Gastrocnemius medialis (tissue), 4 donors: ENCODE data around the gene CIROP. TPM values are rescaled to one million over a fixed set of nuclear protein-coding genes. Genes with fewer than 3 reads are reported as not detected.

ENCODE experiments used
- ATAC-seq, 2 donors: fragments of 150-250 bp; one replicate each; pipeline ENCODE4 v1.9.1; 2016
- DNase-seq, 2 donors: peaks; one replicate each; pipeline ENCODE4 v3.0.0-alpha.2; 2019
- H3K27ac ChIP-seq, 4 donors: fragments of 200-600 bp; sonication (generic); 1 replicate in 1 of 4; 2 replicates in 3 of 4; pipeline ENCODE4 v1.5.1; 2016 to 2018; ENCODE audit warnings: mild to moderate bottlenecking in 2 of 4, moderate library complexity in 1 of 4
- H3K27me3 ChIP-seq, 3 donors: fragments of 200-600 bp; sonication (generic) in 2 of 3; 1 replicate in 1 of 3; 2 replicates in 2 of 3; pipeline versions ENCODE4 v1.5.1 to v1.6.0; 2016 to 2019; ENCODE audit warnings: mild to moderate bottlenecking in 1 of 3, moderate library complexity in 1 of 3
- H3K36me3 ChIP-seq, 2 donors: fragments of 200-600 bp; sonication (generic) in 1 of 2; one replicate each; pipeline ENCODE4 v1.5.1; 2017 to 2018
- H3K4me1 ChIP-seq, 2 donors: fragments of 200-600 bp; sonication (generic) in 1 of 2; one replicate each; pipeline ENCODE4 v1.5.1; 2016 to 2017; ENCODE audit warnings: mild to moderate bottlenecking in 2 of 2
- H3K4me3 ChIP-seq, 4 donors: fragments of 200-600 bp; sonication (generic) in 3 of 4; 1 replicate in 1 of 4; 2 replicates in 3 of 4; pipeline ENCODE4 v1.5.1; 2016 to 2019; ENCODE audit warnings: mild to moderate bottlenecking in 2 of 4
- H3K9me3 ChIP-seq, 3 donors: fragments of 200-600 bp; sonication (generic) in 2 of 3; 1 replicate in 1 of 3; 2 replicates in 2 of 3; pipeline ENCODE4 v1.5.1; 2016 to 2019
- CTCF ChIP-seq, 5 experiments: fragments of 450-650 bp in 3 of 5; fragments of 200-600 bp in 2 of 5; sonication (generic) in 2 of 5; IDR thresholded peaks in 4 of 5; conservative IDR thresholded peaks in 1 of 5; 1 replicate in 4 of 5; 2 replicates in 1 of 5; pipeline ENCODE4 v1.5.1; 2016 to 2019; ENCODE audit warnings: antibody characterized with exemption in 5 of 5, mild to moderate bottlenecking in 3 of 5, moderate library complexity in 3 of 5
- POLR2A ChIP-seq, 2 donors: fragments of 450-650 bp; IDR thresholded peaks; one replicate each; pipeline ENCODE4 v1.6.1; 2017; ENCODE audit warnings: antibody characterized with exemption in 2 of 2, mild to moderate bottlenecking in 2 of 2, moderate library complexity in 2 of 2
- in situ Hi-C, 4 donors: fragments of 200-750 bp; cut with MboI; loops; one replicate each; pipeline versions ENCODE4 v1.15.0 to v1.8.0; 2017; ENCODE audit warnings: low sequenced_read_pairs in 4 of 4
- intact Hi-C: fragments of 100-400 bp; cut with DNase I; formaldehyde crosslinking; loops from one replicate; pipeline ENCODE4 v1.15.1; 2023; ENCODE audit warnings: low total_unique reads
- total RNA-seq, 4 donors: library from RNA; depleted of rRNA; stranded (reverse); fragments of >200 nt; gene quantifications; one replicate each; pipeline versions ENCODE4 v1.1.0 to v1.2.3, GENCODE V29; 2016

CIROP gene
- total RNA-seq, 4 donors from 2014 or later, result not detected

DNA sequence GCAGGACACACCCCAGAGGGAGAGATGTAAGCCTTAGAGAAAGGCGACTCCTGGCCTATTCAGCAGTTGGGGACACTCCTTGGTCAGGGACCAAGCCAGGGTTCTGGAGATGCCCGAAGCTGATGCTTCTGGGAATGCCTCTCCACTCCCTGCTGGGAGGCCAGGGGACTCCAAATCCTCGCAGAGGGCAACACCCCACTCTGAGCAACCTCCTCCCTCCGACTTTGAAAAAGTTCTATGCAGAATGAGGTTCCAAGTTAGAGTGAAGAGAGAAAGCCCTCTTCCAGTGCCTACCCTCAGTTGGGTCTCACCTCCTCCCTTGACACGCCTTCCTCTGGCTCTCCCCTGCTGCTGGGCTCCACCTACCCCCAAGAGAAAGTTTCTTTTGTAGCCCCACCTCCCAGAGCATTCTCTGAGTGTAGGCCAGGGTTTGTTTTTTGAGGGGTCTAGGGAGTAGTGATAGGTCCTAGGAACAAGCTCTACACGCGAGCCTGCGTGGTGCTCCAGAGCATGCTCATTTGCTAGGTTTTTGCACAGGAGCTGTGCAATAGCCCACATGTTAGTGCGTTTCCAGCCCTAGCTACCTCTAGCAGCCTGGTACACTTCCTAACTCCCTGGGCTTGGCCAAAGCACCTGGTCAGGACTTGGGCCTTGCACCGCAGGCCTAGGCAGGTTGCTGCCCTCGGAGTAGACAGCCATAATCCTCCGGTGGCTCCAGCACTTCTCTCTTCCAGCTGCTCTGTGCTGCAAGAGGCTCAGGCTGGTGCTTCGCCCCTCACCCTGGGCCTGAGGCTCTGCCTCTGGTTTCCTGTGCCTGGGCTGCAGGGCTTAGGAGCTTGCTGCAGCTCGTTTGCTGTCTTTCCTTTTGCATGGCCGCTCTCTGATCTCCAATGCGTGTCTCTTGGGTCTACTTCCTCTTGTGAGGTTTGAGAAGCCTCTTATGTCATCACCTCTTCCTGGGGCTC, 14.9 kb upstream of the CIROP start:
- intact Hi-C loops (loop anchor here (1.0 to 5.0 kb wide), 2 partner anchors 68 to 168 kb away; partner anchors contain the start of gene HOMEZ), in situ Hi-C loops (loop anchor here (5.0 to 25.0 kb wide), 2 partner anchors 68 to 168 kb away; partner anchors contain the start of gene HOMEZ (in 2 of the 4))
- peaks cover 15 to 18% of the 10 kb centered on the region in 2 donors for H3K4me1 ChIP-seq
- DNase-seq (no peak), ATAC-seq (no peak)
- no peak overlapping the region for H3K4me3 ChIP-seq
- H3K27ac ChIP-seq, result no peak overlapping the region
- no peaks in the 10 kb centered on the region for H3K9me3 ChIP-seq
- TF ChIP-seq CTCF (IDR thresholded peaks at IDR 0.05 in 4 of 5, conservative IDR thresholded peaks at IDR 0.05 in 1 of 5) (no peak), POLR2A (IDR thresholded peaks at IDR 0.05) (no peak)
- H3K36me3 ChIP-seq, result no peaks in the 10 kb centered on the region
- peaks cover 0 to 3% (median 0%) of the 10 kb centered on the region in 3 donors for H3K27me3 ChIP-seq

DNA sequence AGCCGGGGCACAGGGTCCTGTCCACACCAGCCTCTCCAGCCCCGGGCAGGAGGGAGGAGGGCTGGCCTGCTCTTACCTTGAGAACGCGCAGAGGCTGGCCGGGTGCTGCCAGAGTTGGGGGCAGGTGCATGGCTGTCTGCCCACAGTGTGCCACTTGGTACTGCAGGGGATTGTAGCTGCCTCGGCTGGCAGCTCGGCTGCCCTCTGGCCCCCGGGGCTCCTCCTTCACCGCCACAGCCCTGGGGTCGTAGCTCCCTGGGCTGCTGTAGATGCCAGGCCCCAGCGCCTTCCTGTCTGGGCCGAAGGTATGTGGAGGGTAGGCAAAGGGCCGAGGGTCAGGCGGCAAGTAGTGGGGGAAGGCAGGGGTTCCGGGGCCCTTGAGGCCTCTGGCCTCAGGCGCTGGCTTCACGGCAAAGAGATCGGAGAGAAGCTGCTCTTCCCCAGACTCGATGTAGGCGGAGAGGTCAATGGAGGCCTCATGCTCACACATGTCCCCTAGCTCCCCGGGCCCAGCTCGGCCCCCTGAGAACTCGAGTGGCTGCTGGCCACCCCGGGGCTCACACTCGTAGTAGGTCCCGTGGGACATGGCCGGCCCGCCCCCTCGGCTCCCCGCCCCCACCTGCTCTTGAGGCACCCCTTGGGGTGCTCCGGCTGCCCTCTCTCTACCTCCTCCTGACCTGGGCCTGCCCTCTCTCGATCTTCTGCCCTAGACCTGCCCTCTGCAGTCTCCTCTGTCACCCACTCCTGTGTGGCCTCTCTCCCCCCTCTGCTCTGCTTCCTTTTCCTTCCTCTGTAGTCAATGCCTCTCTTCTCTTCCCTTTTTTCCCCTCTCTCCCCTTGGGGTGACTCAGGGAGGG, 13.9 kb upstream of the CIROP start, which contains the start of gene CEBPE:
Gene CEBPE, minus strand, starts transcription at position 750 of the 857 bp plus-strand sequence. Its CDS starts 164 bp downstream, at position 586.
- DNase-seq (no peak), ATAC-seq (no peak)
- H3K4me1 ChIP-seq, result peaks cover 6 to 9% of the 10 kb centered on the region in 2 donors
- in situ Hi-C loops (loop anchor here (5.0 to 25.0 kb wide), 2 partner anchors 69 to 169 kb away; partner anchors contain the start of gene HOMEZ (in 2 of the 4)), intact Hi-C loops (no loop called here)
- no peaks in the 10 kb centered on the region for H3K36me3 ChIP-seq
- H3K4me3 ChIP-seq, result no peak within 1 kb of the TSS
- H3K27ac ChIP-seq, result no peak within 1 kb of the TSS
- peaks cover 0 to 3% (median 0%) of the 10 kb centered on the region in 3 donors for H3K27me3 ChIP-seq
- H3K9me3 ChIP-seq, result no peaks in the 10 kb centered on the region
- no peak for TF ChIP-seq CTCF (IDR thresholded peaks at IDR 0.05 in 4 of 5, conservative IDR thresholded peaks at IDR 0.05 in 1 of 5)

DNA sequence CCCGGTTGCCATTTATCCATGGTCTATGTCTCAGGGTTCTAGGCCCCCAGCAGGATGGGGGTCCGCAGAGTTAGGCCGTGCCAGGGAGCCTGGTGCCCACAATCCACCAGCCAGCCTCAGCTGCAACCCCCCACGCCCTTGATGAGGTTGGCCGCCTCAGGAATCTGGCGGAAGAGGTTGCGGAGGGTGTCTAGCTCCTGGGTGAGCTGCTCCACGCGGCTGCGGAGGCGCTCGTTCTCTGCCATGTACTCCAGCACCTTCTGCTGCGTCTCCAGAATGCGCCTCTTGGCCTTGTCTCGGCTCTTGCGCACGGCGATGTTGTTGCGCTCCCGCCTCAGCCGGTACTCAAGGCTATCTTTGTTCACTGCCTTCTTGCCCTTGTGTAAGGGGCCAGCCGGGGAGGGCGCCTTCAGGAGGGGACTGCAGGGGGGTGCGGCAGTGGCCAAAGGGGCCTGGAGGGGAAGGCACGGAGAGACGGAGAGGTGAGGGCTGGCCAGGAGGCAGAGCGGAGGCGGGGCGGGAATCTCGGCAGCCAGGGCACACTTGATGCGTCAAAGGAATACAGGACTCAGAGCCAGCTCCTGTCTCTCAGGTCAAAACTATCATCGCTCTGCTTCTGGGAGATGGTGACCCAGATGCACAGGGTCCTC, 12.7 kb upstream of the CIROP start:
- Histone ChIP-seq H3K27me3 (peaks cover 0 to 3% (median 0%) of the 10 kb centered on the region in 3 donors), H3K4me3 (no peak overlapping the region), H3K9me3 (no peaks in the 10 kb centered on the region), H3K27ac (no peak overlapping the region), H3K36me3 (no peaks in the 10 kb centered on the region), H3K4me1 (no peaks in the 10 kb centered on the region)
- DNase-seq (no peak), ATAC-seq (no peak)
- intact Hi-C loops, result no loop called here
- no peak for TF ChIP-seq POLR2A (IDR thresholded peaks at IDR 0.05)
- no peak for TF ChIP-seq CTCF (IDR thresholded peaks at IDR 0.05 in 4 of 5, conservative IDR thresholded peaks at IDR 0.05 in 1 of 5)
- in situ Hi-C loops, result loop anchor here (5.0 to 25.0 kb wide), 2 partner anchors 70 to 170 kb away; partner anchors contain the start of gene HOMEZ (in 2 of the 4)

GRCh38 chr14:23115918-23116317, 11.1 kb upstream of the CIROP start:
- H3K27me3 ChIP-seq, result peaks cover 0 to 3% (median 0%) of the 10 kb centered on the region in 3 donors
- intact Hi-C loops (no loop called here), in situ Hi-C loops (loop anchor here (5.0 to 25.0 kb wide), 2 partner anchors 71 to 171 kb away; partner anchors contain the start of gene HOMEZ (in 2 of the 4))
- TF ChIP-seq POLR2A (IDR thresholded peaks at IDR 0.05), result no peak
- TF ChIP-seq CTCF (IDR thresholded peaks at IDR 0.05 in 4 of 5, conservative IDR thresholded peaks at IDR 0.05 in 1 of 5), result no peak
- ATAC-seq (no peak), DNase-seq (no peak)
- H3K9me3 ChIP-seq, result no peaks in the 10 kb centered on the region
- H3K27ac ChIP-seq, result no peak overlapping the region
- H3K4me1 ChIP-seq, result no peaks in the 10 kb centered on the region
- H3K36me3 ChIP-seq, result no peaks in the 10 kb centered on the region
- no peak overlapping the region for H3K4me3 ChIP-seq
